Activated naive CD8-positive, alpha-beta T cell treated with anti-CD3 and anti-CD28 coated beads, Interleukin-2, amount 50 U/mL, for 24 hours (primary cell): ENCODE results near the gene MRPS30.
"Not testable (repeated sequence)": the region's sequence is repeated elsewhere in the genome, so short reads cannot be mapped to it uniquely, and the experiment has no call there.

Source experiments
- ATAC-seq: fragments of 150-1000 bp; cut with Tn5 transposase; one replicate; pipeline ENCODE4 v1.10.0; 2021
- DNase-seq: peaks from one replicate; pipeline ENCODE4 v3.0.0; 2021
- H3K27ac Mint-ChIP-seq: one replicate; pipeline ENCODE4 v1.8.0; 2021; ENCODE audit warnings: mild to moderate bottlenecking, mixed read lengths
- H3K27me3 Mint-ChIP-seq: one replicate; pipeline ENCODE4 v1.8.0; 2021; ENCODE audit warnings: mixed read lengths
- H3K36me3 Mint-ChIP-seq: one replicate; pipeline ENCODE4 v1.8.0; 2021; ENCODE audit warnings: low read depth, mixed read lengths
- H3K4me1 Mint-ChIP-seq: one replicate; pipeline ENCODE4 v1.8.0; 2021; ENCODE audit warnings: mixed read lengths
- H3K4me3 Mint-ChIP-seq: one replicate; pipeline ENCODE4 v1.8.0; 2021; ENCODE audit warnings: mild to moderate bottlenecking, moderate library complexity, mixed read lengths
- H3K9me3 Mint-ChIP-seq: one replicate; pipeline ENCODE4 v1.8.0; 2021; ENCODE audit warnings: mixed read lengths

The MRPS30 gene

GRCh38 chr5:44808435-44809214 lies at the start of gene MRPS30:
TSS of gene MRPS30 (plus strand) at chr5:44808947. CDS start at chr5:44808963, 16 bp downstream.
- Mint-ChIP-seq H3K4me3 (peak within 1 kb of the TSS; percentile 97), H3K27me3 (peaks cover 4% of the 10 kb centered on the region), H3K4me1 (peaks cover 33% of the 10 kb centered on the region), H3K36me3 (peaks cover 31% of the 10 kb centered on the region), H3K9me3 (no peaks in the 10 kb centered on the region), H3K27ac (peak within 1 kb of the TSS; percentile 96)
- DNase-seq: peak; percentile 85
- ATAC-seq: peak; percentile 96

DNA sequence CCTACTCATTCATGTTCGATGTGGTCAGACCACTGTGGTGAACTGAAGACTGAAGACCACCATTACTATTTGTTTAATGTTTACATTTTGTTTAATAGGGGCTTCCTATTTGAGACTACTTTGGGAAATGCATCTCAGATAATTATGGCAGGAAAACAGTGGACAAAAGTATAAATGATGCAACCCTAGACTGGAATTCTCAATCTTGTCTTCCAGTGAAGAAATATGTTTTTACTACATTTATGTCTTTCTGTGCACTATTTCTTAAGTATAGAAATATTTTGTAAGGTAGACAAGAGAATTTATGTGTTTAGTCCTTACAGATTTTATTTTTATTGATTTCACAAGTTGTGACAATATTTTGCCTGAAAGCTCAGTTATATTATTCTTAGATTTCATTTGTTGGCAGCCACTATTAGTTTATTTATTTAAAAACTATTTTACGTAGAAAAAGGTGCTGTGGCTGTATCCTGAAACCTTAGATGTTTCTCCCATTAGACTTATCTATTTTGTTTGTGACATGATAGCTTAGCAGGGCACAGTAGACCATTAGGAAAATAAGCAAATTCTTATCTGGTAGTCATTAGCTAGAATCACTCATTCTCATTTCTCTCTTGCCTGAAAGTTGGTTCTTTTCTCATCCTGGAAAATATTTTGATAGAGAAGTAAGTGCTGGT lies 39.4 kb upstream of the MRPS30 start:
- ATAC-seq (no peak), DNase-seq (no peak)
- Mint-ChIP-seq H3K27ac (no peak overlapping the region), H3K4me3 (no peak overlapping the region), H3K9me3 (no peaks in the 10 kb centered on the region), H3K36me3 (no peaks in the 10 kb centered on the region), H3K4me1 (no peaks in the 10 kb centered on the region), H3K27me3 (peaks cover 15% of the 10 kb centered on the region)

GRCh38 chr5:44769877-44770209 lies 38.9 kb upstream of the MRPS30 start:
- Mint-ChIP-seq H3K4me3 (no peak overlapping the region), H3K27ac (no peak overlapping the region)

DNA sequence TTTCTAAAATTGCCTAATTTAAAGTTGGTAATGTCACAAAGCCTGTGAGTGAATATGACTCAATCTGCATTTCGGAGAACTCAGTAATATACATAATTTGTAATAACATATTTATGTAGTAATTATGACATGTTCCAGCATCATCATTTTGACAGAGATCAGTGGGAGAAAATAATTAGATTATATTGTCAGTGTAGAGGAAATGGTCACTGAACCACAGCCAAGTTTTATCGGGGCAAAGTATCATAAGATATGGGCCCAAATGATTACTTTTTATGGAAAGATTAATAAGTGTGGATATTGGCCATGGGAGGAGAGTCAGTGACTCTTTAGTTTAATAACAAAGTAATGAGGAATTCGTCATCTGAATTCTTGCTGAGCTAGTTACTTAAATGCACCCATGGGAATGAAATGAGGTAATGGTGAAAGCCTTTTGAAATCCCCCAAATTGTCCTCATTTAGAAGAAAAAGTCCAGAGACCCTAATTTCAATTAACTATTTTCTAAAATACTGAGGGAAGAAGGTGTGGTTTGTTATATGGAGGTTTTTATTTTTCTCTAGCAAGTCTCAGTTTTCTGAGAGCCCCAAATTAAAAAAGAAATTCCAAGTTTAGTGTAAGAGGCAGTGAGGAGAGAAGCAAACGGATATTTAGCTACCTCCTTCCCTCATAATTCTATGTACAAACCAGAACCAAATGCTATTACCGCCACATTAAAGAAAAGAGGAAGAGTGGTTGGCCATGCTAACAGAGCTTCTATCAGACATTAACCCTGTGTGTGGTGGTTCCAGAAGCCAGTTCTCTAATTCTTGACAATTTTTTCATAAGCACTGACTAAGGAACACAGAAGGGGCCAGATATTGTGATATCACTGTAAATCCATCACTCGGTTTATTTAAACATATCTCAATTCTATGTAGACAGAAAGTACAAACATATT lies 37.7 kb upstream of the MRPS30 start:
- DNase-seq (no peak), ATAC-seq (no peak)
- Mint-ChIP-seq H3K27me3 (peaks cover 15% of the 10 kb centered on the region), H3K27ac (no peak overlapping the region), H3K9me3 (no peaks in the 10 kb centered on the region), H3K4me3 (no peak overlapping the region), H3K36me3 (no peaks in the 10 kb centered on the region), H3K4me1 (no peaks in the 10 kb centered on the region)

More at GRCh38 chr5:44769877-44770209, 38.9 kb upstream of the MRPS30 start:
- DNase-seq (no peak), ATAC-seq (no peak)
- H3K9me3 Mint-ChIP-seq: no peaks in the 10 kb centered on the region
- H3K36me3 Mint-ChIP-seq: no peaks in the 10 kb centered on the region
- H3K4me1 Mint-ChIP-seq: no peaks in the 10 kb centered on the region
- H3K27me3 Mint-ChIP-seq: peaks cover 15% of the 10 kb centered on the region

DNA sequence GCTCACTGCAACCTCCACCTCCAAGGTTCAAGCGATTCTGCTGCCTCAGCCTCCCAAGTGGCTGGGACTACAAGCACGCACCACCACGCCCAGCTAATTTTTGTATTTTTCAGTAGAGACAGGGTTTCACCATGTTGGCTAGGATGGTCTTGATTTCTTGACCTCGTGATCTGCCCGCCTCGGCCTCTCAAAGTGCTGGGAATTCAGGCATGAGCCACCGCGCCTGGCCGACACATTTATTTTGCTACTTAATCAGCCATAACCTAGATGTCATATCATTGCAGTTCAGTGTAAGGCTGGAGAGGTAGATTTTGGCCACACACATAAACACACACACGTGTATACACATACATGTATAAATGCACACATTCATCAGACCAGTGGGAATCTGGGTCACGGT lies 36.4 kb upstream of the MRPS30 start:
- not testable (repeated sequence) for ATAC-seq
- H3K27me3 Mint-ChIP-seq: peaks cover 15% of the 10 kb centered on the region

DNA sequence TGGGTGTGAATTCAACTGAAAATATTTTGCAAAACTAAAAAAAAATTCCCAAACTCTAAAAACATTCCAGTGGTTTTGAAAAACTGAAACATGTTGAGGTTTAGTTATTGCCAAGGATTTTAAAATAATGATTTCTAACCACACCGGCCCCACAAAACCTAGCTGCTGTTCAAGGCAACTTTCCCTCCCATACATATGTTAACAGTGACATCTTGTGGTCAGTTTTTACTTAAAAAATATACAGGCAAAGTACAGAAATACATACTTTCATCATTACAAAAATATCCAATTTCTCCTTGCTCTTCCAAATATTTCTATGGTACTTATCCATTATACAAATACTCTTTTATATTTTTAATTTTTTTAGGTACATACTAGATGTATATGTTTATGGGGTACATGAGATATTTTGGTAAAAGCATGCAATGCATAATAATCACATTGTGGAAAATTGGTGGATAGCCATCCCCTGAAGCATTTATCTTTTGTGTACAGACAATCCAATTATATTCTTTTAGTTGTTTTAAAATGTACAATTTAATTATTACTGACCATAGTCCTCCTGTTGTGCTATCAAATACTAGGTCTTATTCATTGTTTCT lies 34.4 kb upstream of the MRPS30 start:
- no peak for DNase-seq
- ATAC-seq: no peak
- Mint-ChIP-seq H3K9me3 (no peaks in the 10 kb centered on the region), H3K27me3 (peaks cover 15% of the 10 kb centered on the region), H3K4me1 (no peaks in the 10 kb centered on the region), H3K4me3 (no peak overlapping the region), H3K27ac (no peak overlapping the region), H3K36me3 (no peaks in the 10 kb centered on the region)

More for the DNA sequence above, 36.4 kb upstream of the MRPS30 start:
- not testable (repeated sequence) for H3K9me3 Mint-ChIP-seq, DNase-seq, H3K36me3 Mint-ChIP-seq, H3K4me1 Mint-ChIP-seq, H3K27ac Mint-ChIP-seq, H3K4me3 Mint-ChIP-seq

GRCh38 chr5:44779167-44779566 lies 29.6 kb upstream of the MRPS30 start:
- no peak overlapping the region for H3K27ac Mint-ChIP-seq
- H3K4me3 Mint-ChIP-seq: no peak overlapping the region
- no peaks in the 10 kb centered on the region for H3K4me1 Mint-ChIP-seq
- no peak for ATAC-seq
- no peaks in the 10 kb centered on the region for H3K9me3 Mint-ChIP-seq
- no peaks in the 10 kb centered on the region for H3K36me3 Mint-ChIP-seq
- DNase-seq: no peak
- no peaks in the 10 kb centered on the region for H3K27me3 Mint-ChIP-seq

GRCh38 chr5:44783634-44784315 lies 25.0 kb upstream of the MRPS30 start:
- ATAC-seq: no peak
- Mint-ChIP-seq H3K4me1 (no peaks in the 10 kb centered on the region), H3K4me3 (no peak overlapping the region)

GRCh38 chr5:44787731-44788130 lies 21.0 kb upstream of the MRPS30 start:
- no peaks in the 10 kb centered on the region for H3K4me1 Mint-ChIP-seq
- no peak overlapping the region for H3K27ac Mint-ChIP-seq
- peaks cover 23% of the 10 kb centered on the region for H3K9me3 Mint-ChIP-seq
- ATAC-seq (no peak), DNase-seq (no peak)
- H3K4me3 Mint-ChIP-seq: no peak overlapping the region
- H3K27me3 Mint-ChIP-seq: no peaks in the 10 kb centered on the region
- H3K36me3 Mint-ChIP-seq: no peaks in the 10 kb centered on the region

More at GRCh38 chr5:44783634-44784315, 25.0 kb upstream of the MRPS30 start:
- Mint-ChIP-seq H3K9me3 (peaks cover 14% of the 10 kb centered on the region), H3K27ac (no peak overlapping the region), H3K36me3 (no peaks in the 10 kb centered on the region), H3K27me3 (no peaks in the 10 kb centered on the region)
- DNase-seq: no peak

- not testable (repeated sequence) for H3K4me1 Mint-ChIP-seq, H3K4me3 Mint-ChIP-seq, DNase-seq, H3K27ac Mint-ChIP-seq, H3K36me3 Mint-ChIP-seq, ATAC-seq, H3K27me3 Mint-ChIP-seq
- peaks cover 39% of the 10 kb centered on the region for H3K9me3 Mint-ChIP-seq
Measured at GRCh38 chr5:44789372-44789995, 19.3 kb upstream of the MRPS30 start.

- H3K36me3 Mint-ChIP-seq, DNase-seq, H3K4me3 Mint-ChIP-seq, H3K27me3 Mint-ChIP-seq, H3K27ac Mint-ChIP-seq, H3K4me1 Mint-ChIP-seq, ATAC-seq: not testable (repeated sequence)
- H3K9me3 Mint-ChIP-seq: peaks cover 45% of the 10 kb centered on the region
Measured at GRCh38 chr5:44792031-44792673, 16.6 kb upstream of the MRPS30 start.

DNA sequence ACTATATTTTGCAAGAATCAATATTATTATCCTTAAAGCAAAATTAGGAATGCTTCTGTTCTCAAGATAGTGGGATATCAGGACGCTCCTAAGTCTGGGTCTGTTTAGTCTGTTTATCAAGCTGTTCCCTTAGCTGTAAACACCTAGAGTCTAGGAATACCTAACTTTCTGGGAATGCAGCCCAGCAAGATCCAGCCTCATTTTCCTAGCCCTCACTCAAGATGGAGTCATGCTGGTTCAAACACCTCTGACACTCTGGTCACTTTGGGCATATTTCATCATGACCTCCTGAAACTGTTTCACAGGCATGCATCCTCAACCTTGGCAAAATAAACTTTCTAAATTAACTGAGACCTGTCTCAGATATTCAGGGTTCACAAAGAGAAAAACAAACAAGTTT lies 14.4 kb upstream of the MRPS30 start:
- H3K4me3 Mint-ChIP-seq: no peak overlapping the region
- ATAC-seq (no peak), DNase-seq (no peak)
- H3K27ac Mint-ChIP-seq: no peak overlapping the region
- H3K4me1 Mint-ChIP-seq: no peaks in the 10 kb centered on the region
- H3K36me3 Mint-ChIP-seq: peaks cover 2% of the 10 kb centered on the region
- peaks cover 34% of the 10 kb centered on the region for H3K9me3 Mint-ChIP-seq
- peaks cover 2% of the 10 kb centered on the region for H3K27me3 Mint-ChIP-seq

GRCh38 chr5:44795496-44795895 lies 13.3 kb upstream of the MRPS30 start:
- Mint-ChIP-seq H3K36me3 (peaks cover 2% of the 10 kb centered on the region), H3K4me3 (no peak overlapping the region), H3K27ac (no peak overlapping the region), H3K9me3 (peaks cover 34% of the 10 kb centered on the region), H3K27me3 (peaks cover 2% of the 10 kb centered on the region), H3K4me1 (no peaks in the 10 kb centered on the region)
- DNase-seq: no peak
- no peak for ATAC-seq
